ENCODE data around the gene MEPCE.
"Not testable (repeated sequence)": the region's sequence is repeated elsewhere in the genome, so short reads cannot be mapped to it uniquely, and the experiment has no call there.

The MEPCE gene

GRCh38 chr7:100434297-100435144 is 4.9 kb downstream of the MEPCE start:
- no peak for DNase-seq

- DNase-seq = peak; percentile 23 to 59 (median 42)
Measured at GRCh38 chr7:100435401-100436304, 6.0 kb downstream of the MEPCE start.

- DNase-seq = no peak
Measured at GRCh38 chr7:100437150-100438100, 7.8 kb downstream of the MEPCE start.

- DNase-seq = no peak
Measured at GRCh38 chr7:100438172-100438571, 8.5 kb downstream of the MEPCE start.

GRCh38 chr7:100438731-100439130 is 9.1 kb downstream of the MEPCE start:
- DNase-seq = not testable (repeated sequence)

- DNase-seq = not testable (repeated sequence)
Measured at GRCh38 chr7:100439244-100439643, 9.6 kb downstream of the MEPCE start.

GRCh38 chr7:100441641-100442535 is 12.3 kb downstream of the MEPCE start:
- no peak for DNase-seq

- no peak for DNase-seq
Measured at GRCh38 chr7:100443096-100443840, 13.6 kb downstream of the MEPCE start.

GRCh38 chr7:100444311-100445278 is 15.0 kb downstream of the MEPCE start:
- peak; percentile 76 to 90 (median 79) for DNase-seq

- no peak for DNase-seq
Measured at GRCh38 chr7:100446040-100446439, 16.4 kb downstream of the MEPCE start.

- DNase-seq = not testable (repeated sequence)
Measured at GRCh38 chr7:100447363-100447762, 17.7 kb downstream of the MEPCE start.

GRCh38 chr7:100449190-100449795 is 19.7 kb downstream of the MEPCE start:
- no peak for DNase-seq

GRCh38 chr7:100452513-100452912 is 22.9 kb downstream of the MEPCE start:
- no peak for DNase-seq

GRCh38 chr7:100453854-100454253 is 24.2 kb downstream of the MEPCE start:
- not testable (repeated sequence) for DNase-seq

GRCh38 chr7:100455206-100455605 is 25.6 kb downstream of the MEPCE start:
- DNase-seq = no peak

GRCh38 chr7:100456562-100456961 is 26.9 kb downstream of the MEPCE start:
- DNase-seq = no peak

- no peak for DNase-seq
Measured at GRCh38 chr7:100457033-100457432, 27.4 kb downstream of the MEPCE start.

- no peak for DNase-seq
Measured at GRCh38 chr7:100464210-100464660, 34.6 kb downstream of the MEPCE start, which contains the start of gene SPACDR. Gene SPACDR (minus strand): TSS chr7:100464260. CDS start chr7:100464025, 235 bp downstream.

Data from suppressor macrophage (primary cell).